ENCODE results near the gene CASP5.

Gene CASP5

DNA sequence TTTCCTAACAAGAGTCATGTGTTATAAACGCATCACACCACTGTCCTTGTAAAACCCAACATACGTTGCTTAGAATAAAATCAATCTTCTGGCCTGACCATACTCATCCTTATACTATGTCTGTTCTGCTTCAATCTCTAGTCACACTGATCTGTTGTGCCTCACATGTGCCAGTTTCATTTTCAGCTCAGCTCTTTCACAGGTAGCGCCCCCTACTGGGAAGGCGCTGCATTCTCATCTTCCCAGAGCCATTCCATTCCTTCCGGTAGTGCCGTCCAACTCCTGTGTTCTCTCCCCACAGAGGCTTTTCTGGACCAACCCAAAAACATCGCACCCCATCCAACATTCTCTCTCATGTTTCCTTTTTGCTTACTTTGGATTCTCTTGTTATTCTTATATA, 22.2 kb downstream of the CASP5 start:
- TF ChIP-seq, protein P1, sequence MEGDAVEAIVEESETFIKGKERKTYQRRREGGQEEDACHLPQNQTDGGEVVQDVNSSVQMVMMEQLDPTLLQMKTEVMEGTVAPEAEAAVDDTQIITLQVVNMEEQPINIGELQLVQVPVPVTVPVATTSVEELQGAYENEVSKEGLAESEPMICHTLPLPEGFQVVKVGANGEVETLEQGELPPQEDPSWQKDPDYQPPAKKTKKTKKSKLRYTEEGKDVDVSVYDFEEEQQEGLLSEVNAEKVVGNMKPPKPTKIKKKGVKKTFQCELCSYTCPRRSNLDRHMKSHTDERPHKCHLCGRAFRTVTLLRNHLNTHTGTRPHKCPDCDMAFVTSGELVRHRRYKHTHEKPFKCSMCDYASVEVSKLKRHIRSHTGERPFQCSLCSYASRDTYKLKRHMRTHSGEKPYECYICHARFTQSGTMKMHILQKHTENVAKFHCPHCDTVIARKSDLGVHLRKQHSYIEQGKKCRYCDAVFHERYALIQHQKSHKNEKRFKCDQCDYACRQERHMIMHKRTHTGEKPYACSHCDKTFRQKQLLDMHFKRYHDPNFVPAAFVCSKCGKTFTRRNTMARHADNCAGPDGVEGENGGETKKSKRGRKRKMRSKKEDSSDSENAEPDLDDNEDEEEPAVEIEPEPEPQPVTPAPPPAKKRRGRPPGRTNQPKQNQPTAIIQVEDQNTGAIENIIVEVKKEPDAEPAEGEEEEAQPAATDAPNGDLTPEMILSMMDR (IDR thresholded peaks at IDR 0.05; ENCODE audit: insufficient read depth, low read depth, low read length, missing control alignments), result peak; percentile 45
- H3K4me3 ChIP-seq (ENCODE audit: low read length), result no peak overlapping the region
- peak; percentile 2 for DNase-seq (ENCODE audit: low read depth)

GRCh38 chr11:105000167-105000566, 22.8 kb downstream of the CASP5 start:
- TF ChIP-seq, protein P1 (IDR thresholded peaks at IDR 0.05; ENCODE audit: insufficient read depth, low read depth, low read length, missing control alignments), result no peak
- H3K4me3 ChIP-seq (ENCODE audit: low read length), result no peak overlapping the region
- DNase-seq (ENCODE audit: low read depth), result peak; percentile 6

DNA sequence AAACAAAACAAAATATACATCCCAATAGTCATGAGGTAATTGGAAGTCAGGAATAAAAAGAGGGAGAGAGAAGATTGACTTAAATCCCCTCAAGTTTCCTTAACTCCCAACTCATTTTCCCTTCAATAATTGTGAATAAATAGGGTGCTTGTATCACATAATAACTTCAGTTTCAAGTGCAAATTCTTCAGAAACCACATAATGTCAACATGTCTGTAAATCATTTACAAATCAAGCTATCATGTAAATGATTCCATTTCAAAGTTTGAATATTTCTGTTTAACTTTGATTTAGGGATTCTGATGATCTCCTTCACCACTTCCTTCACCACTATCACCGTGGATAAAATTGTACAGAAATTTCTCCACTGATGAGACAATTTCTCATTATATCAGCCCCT, 23.2 kb downstream of the CASP5 start:
- TF ChIP-seq, protein P1 (IDR thresholded peaks at IDR 0.05; ENCODE audit: insufficient read depth, low read depth, low read length, missing control alignments), result no peak
- DNase-seq (ENCODE audit: low read depth), result no peak
- no peak overlapping the region for H3K4me3 ChIP-seq (ENCODE audit: low read length)

DNA sequence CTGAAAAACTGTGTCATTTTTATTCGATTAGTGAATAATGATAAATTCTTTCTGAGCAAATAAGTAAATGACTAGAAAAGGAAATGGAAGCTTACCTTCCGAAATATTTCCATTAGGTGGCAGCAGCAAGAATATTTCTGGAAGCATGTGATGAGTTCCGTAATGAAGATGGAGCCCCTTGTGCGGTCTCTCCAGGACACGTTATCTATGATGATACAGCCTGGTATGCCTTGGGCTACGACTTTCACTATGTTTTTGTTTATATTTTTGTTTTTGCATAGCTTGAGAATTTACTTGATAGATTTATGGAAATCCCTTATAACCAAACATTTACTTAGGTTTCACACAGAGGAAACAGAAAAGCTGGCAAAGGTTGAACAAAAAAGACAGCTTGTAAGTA, 25.7 kb downstream of the CASP5 start:
- no peak overlapping the region for H3K4me3 ChIP-seq (ENCODE audit: low read length)
- TF ChIP-seq, protein P1 (IDR thresholded peaks at IDR 0.05; ENCODE audit: insufficient read depth, low read depth, low read length, missing control alignments), result no peak

DNA sequence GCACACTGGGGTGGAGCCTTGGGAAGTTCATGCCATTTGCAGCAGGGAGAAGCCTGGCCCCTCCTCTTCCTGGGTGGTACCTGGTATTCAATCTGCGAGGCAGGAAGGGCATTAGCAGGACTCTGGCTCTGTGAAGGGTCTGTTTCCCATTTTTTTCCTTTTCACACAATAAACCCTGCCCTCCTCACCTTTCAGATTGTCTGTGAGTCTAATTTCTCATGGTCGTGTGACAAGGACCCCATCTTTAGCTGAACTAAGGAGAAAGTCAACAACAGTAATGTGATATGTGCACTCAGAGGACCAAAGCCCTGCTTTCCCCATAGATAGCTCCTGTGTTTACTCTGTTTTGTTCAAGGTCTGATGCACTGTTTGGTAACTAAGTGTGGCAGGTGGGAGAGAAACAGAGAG, 28.0 kb downstream of the CASP5 start:
- H3K4me3 ChIP-seq (ENCODE audit: low read length), result no peak overlapping the region
- TF ChIP-seq, protein P1 (IDR thresholded peaks at IDR 0.05; ENCODE audit: insufficient read depth, low read depth, low read length, missing control alignments), result no peak
- no peak for DNase-seq (ENCODE audit: low read depth)

More for the DNA sequence above, 25.7 kb downstream of the CASP5 start:
- peak; percentile 3 for DNase-seq (ENCODE audit: low read depth)

GRCh38 chr11:104992781-104993180, 30.2 kb downstream of the CASP5 start:
- no peak overlapping the region for H3K4me3 ChIP-seq (ENCODE audit: low read length)
- TF ChIP-seq, protein P1 (IDR thresholded peaks at IDR 0.05; ENCODE audit: insufficient read depth, low read depth, low read length, missing control alignments), result no peak
- DNase-seq (ENCODE audit: low read depth), result no peak

DNA sequence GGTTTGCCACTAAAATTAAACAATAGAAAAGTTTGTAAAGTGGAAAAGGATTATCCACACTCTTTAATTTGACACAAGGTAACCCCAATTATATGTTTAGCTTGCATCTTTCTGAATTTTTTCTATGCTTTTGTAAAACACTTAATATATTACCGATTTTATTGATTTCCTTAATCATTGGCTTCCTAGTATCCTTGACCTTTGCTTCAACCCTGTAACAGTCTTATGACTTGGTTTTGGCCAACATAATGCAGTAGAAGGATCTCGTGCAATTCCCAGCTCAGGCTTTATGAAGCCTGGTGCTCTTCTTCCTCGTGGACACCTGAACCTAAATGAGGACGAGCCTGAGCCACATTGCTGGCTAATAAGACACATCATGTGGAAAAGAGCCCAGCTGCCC, 31.0 kb downstream of the CASP5 start:
- TF ChIP-seq, protein P1 (IDR thresholded peaks at IDR 0.05; ENCODE audit: insufficient read depth, low read depth, low read length, missing control alignments), result no peak
- no peak for DNase-seq (ENCODE audit: low read depth)
- H3K4me3 ChIP-seq (ENCODE audit: low read length), result no peak overlapping the region
